Mucosa of rectum (tissue), 2 donors: Measurements from ENCODE around the gene SIN3A.
A peak's percentile ranks its signal among the peaks of the same experiment; 100 is the strongest.
"Not testable (repeated sequence)": the region's sequence is repeated elsewhere in the genome, so short reads cannot be mapped to it uniquely, and the experiment has no call there.

ENCODE experiments used
- H3K27ac ChIP-seq, 2 donors: one replicate each; pipeline ENCODE4 v1.7.0; 2013; ENCODE audit warnings: inconsistent platforms in 2 of 2, low read depth in 2 of 2, low read length in 2 of 2
- H3K27me3 ChIP-seq, 2 donors: one replicate each; pipeline ENCODE4 v1.7.0; 2013; ENCODE audit warnings: low read length in 2 of 2; ENCODE audit not compliant: control insufficient read depth in 2 of 2, insufficient read depth in 2 of 2
- H3K36me3 ChIP-seq, 2 donors: one replicate each; pipeline ENCODE4 v1.7.0; 2013; ENCODE audit warnings: low read length in 2 of 2; ENCODE audit not compliant: control insufficient read depth in 2 of 2, insufficient read depth in 2 of 2
- H3K4me1 ChIP-seq, 2 donors: one replicate each; pipeline ENCODE4 v1.7.0; 2013; ENCODE audit warnings: low read length in 2 of 2, mild to moderate bottlenecking in 1 of 2; ENCODE audit not compliant: control insufficient read depth in 2 of 2, insufficient read depth in 2 of 2
- H3K4me3 ChIP-seq, 2 donors: one replicate each; pipeline ENCODE4 v1.7.0; 2013; ENCODE audit warnings: low read length in 2 of 2
- H3K9ac ChIP-seq, 2 donors: one replicate each; pipeline ENCODE4 v1.7.0; 2013; ENCODE audit warnings: low read length in 2 of 2, low read depth in 1 of 2, mild to moderate bottlenecking in 1 of 2
- H3K9me3 ChIP-seq, 2 donors: one replicate each; pipeline ENCODE4 v1.7.0; 2013; ENCODE audit warnings: low read length in 2 of 2; ENCODE audit not compliant: control insufficient read depth in 2 of 2
- donor health status: healthy.
- donor health status: Normal muscosa, but diverticular disease.

Gene SIN3A

DNA sequence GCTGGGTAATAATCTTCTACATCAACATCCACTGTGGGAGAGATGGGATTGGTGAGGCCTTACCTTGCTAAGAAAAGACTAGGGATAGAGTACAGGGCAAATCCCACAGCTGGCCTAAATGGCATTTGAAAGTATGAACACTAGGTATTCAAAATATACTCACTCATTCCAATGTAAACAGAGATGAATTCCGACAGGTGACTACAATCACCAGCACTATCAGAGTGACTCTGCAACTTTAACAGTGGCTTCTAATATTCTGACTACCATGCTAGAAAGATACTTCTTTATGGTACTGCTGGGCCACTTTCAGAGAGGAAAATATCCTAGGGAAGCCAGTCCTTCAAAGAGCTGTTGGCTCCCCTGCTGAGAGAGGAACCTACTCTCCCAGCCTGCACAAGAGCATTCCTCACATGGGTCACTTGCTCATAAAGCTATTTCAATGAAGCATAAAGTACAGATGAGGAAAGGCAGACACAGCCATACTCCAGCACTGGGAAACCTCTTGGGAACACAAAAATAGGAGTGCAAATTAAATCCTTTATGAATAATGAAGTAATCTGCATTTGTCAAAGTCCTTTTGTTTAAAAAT, 61.6 kb downstream of the SIN3A start:
- H3K27ac ChIP-seq = no peak overlapping the region
- no peaks in the 10 kb centered on the region for H3K27me3 ChIP-seq
- peaks cover 72 to 80% of the 10 kb centered on the region in 2 donors for H3K36me3 ChIP-seq
- H3K4me3 ChIP-seq = no peak overlapping the region
- H3K9me3 ChIP-seq = no peaks in the 10 kb centered on the region
- H3K4me1 ChIP-seq = no peaks in the 10 kb centered on the region
- H3K9ac ChIP-seq = no peak overlapping the region

DNA sequence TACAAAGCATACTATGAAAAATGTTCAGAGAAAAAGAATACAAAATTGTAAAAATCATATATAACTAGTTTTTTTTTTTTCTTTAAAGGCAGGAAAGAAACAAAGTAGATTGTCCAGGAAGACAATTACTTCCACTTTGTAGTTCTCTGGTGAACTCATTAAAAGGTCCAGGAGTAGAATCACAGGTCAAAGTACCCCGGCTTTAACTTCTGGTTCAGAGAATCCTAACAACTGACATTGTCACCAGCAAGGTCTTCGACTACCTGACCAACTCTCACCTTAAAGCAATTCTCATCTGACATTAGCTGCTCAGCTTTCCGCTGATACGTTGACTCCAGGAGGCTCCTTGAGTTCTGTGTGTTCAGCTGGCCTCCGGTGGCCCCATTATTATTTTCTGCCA, 67.5 kb downstream of the SIN3A start:
- not testable (repeated sequence) for H3K9me3 ChIP-seq, H3K4me3 ChIP-seq, H3K27me3 ChIP-seq, H3K9ac ChIP-seq, H3K4me1 ChIP-seq, H3K27ac ChIP-seq
- peaks cover 47 to 64% of the 10 kb centered on the region in 2 donors for H3K36me3 ChIP-seq

DNA sequence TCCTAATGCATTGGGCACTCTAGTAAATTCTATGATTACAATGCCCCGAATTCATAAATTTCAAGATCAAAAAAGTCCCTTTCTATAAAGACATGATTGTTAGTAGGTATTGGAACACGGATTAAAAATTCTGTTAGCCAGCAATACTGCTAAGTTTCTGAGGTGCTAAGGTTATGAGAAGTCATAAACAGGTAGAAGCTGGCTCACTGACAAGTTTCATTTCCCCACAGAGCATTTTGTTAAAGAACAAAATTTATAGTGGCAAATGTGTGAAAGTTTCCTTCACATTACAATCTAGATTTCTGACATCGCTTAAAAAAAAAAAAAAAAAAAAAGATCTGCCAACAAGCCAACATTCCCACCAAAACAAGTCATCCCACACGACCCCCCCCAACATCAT, 70.7 kb downstream of the SIN3A start:
- Histone ChIP-seq H3K9ac (no peak overlapping the region), H3K27me3 (no peaks in the 10 kb centered on the region), H3K36me3 (peaks cover 33 to 52% of the 10 kb centered on the region in 2 donors), H3K4me3 (no peak overlapping the region), H3K27ac (no peak overlapping the region), H3K9me3 (no peaks in the 10 kb centered on the region), H3K4me1 (no peaks in the 10 kb centered on the region)

DNA sequence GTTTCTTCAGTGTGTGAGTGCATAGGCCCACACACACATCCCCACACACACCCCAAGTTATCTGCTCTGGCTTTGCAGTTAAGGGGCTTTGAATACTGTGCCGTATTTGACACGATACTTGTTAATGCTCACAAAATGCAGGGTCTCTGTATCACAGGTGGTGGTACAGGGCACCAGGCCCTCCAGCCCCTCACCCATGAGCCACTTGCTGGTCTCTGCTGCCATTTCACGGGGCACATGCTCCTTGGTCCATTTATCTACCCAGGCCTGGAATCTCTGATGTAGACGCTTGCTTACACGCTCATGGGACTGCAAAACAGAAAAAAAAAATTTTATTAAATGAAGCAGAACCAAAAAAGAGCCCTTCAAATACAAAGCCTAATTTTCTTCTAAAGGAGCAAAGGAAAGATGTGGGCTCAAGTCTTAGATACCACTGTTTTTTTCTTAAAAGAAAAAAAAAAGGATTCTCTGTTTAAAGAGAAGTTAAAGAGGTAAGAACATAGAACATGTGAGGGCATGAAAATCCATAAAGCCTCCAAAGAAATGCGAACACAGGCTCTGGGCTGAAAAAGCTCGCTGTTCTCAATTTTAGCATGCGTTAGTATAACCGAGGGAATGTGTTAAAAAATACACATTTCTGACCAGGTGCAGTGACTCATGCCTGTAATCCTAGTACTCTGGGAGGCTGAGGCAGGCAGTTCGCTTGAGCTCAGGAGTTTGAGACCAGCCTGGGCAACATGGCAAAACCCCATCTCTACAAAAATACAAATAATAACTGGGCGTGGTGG, 79.4 kb downstream of the SIN3A start:
- peaks cover 36 to 57% of the 10 kb centered on the region in 2 donors for H3K36me3 ChIP-seq
- no peaks in the 10 kb centered on the region for H3K9me3 ChIP-seq
- H3K9ac ChIP-seq = no peak overlapping the region
- no peak overlapping the region for H3K27ac ChIP-seq
- H3K4me3 ChIP-seq = no peak overlapping the region
- H3K4me1 ChIP-seq = peaks cover 18% of the 10 kb centered on the region in 2 donors
- H3K27me3 ChIP-seq = no peaks in the 10 kb centered on the region

GRCh38 chr15:75371486-75371885, 80.0 kb downstream of the SIN3A start:
- Histone ChIP-seq H3K27ac (no peak overlapping the region), H3K4me1 (peaks cover 18% of the 10 kb centered on the region in 2 donors), H3K27me3 (no peaks in the 10 kb centered on the region), H3K9ac (no peak overlapping the region), H3K4me3 (no peak overlapping the region), H3K36me3 (peaks cover 39 to 57% of the 10 kb centered on the region in 2 donors), H3K9me3 (no peaks in the 10 kb centered on the region)

- peaks cover 36 to 58% of the 10 kb centered on the region in 2 donors for H3K36me3 ChIP-seq
- peak overlapping the region; percentile 90 to 91 for H3K4me3 ChIP-seq
- no peaks in the 10 kb centered on the region for H3K9me3 ChIP-seq
- H3K4me1 ChIP-seq = peaks cover 18% of the 10 kb centered on the region in 2 donors
- no peaks in the 10 kb centered on the region for H3K27me3 ChIP-seq
- peak overlapping the region in 1 of 2 donors; percentile 96 for H3K9ac ChIP-seq
- peak overlapping the region; percentile 9 to 100 for H3K27ac ChIP-seq
Measured at GRCh38 chr15:75369897-75370581, 81.5 kb downstream of the SIN3A start.

- Histone ChIP-seq H3K36me3 (peaks cover 34 to 57% of the 10 kb centered on the region in 2 donors), H3K4me3 (peak overlapping the region; percentile 90 to 91), H3K27me3 (no peaks in the 10 kb centered on the region), H3K4me1 (peaks cover 18% of the 10 kb centered on the region in 2 donors), H3K9ac (peak overlapping the region; percentile 90 to 96), H3K27ac (peak overlapping the region; percentile 99 to 100), H3K9me3 (no peaks in the 10 kb centered on the region)
Measured at GRCh38 chr15:75368689-75369239, 82.7 kb downstream of the SIN3A start.

DNA sequence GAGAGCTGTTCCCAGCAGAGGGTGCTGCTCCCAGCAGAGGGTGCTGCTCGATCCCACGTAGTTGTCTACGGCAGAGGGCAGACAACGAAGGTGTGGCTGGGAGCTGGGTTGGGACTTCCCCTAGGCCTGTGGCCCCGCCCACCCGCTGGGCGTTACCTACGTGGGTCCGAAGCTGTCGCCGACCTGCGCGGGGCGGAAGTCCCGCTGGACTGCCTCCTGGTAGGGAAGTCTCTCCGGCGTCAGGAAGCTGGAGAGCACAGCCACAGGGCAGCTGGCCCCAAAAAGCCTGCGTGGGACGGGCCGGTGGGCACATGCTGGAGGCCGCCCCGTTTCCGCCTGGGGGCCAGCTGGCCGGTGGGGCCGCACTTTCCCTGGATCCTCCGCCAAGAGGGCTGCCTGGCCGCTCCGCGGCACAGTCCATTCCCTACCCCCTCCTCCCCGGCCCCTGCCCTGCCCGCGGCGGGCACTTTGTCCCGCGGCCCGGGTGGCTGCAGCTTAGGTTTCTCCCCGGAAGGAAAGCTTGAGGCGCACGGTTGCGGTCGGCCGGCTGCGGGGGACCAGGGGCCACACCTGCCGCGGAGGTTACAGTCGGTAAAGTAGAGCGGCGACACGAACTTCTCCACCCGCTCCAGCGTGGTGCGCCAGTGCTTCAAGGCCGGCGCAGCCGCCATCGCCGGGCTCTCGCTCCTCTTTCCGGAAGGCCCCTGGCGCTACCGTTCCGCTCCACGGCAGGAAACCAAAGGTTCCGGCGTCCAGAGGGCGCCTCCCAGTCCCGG, 83.4 kb downstream of the SIN3A start, which contains the start of gene MAN2C1:
Gene MAN2C1 (minus strand): TSS at position 695 of the 776 bp plus-strand sequence. CDS start 24 bp downstream, at position 671.
- H3K4me1 ChIP-seq = peaks cover 18% of the 10 kb centered on the region in 2 donors
- peaks cover 33 to 53% of the 10 kb centered on the region in 2 donors for H3K36me3 ChIP-seq
- peak within 1 kb of the TSS; percentile 99 to 100 for H3K27ac ChIP-seq
- H3K9me3 ChIP-seq = no peaks in the 10 kb centered on the region
- H3K9ac ChIP-seq = peak within 1 kb of the TSS; percentile 90 to 96
- H3K27me3 ChIP-seq = no peaks in the 10 kb centered on the region
- peak within 1 kb of the TSS; percentile 90 to 91 for H3K4me3 ChIP-seq

DNA sequence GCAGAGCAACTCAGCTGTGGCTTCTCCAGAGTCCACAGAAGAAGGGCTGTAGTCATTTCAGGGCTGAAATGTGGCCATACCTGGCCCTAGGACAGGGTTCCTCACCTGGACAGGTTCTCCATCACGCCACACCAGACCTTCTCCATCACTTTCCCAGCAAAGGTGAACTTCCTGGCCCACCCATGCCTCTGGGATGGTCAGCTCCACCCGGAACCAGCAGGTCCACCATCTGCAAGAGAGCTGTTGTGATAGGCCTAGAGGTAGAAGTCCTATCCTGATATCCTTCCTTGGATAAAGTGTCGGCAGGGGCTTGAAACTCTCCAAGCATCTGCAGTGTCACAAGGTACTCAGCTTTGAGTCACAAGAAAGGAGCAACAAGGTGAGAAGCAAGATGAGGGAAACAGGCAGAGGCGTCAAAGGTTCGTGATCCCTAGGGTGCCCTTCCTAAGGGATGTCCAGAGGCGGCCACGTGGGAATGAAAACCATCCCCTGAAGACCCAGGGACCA, 84.0 kb downstream of the SIN3A start:
- peaks cover 18% of the 10 kb centered on the region in 2 donors for H3K4me1 ChIP-seq
- peak overlapping the region in 1 of 2 donors; percentile 90 for H3K9ac ChIP-seq
- H3K27me3 ChIP-seq = no peaks in the 10 kb centered on the region
- peak overlapping the region; percentile 99 to 100 for H3K27ac ChIP-seq
- no peaks in the 10 kb centered on the region for H3K9me3 ChIP-seq
- peak overlapping the region; percentile 90 to 91 for H3K4me3 ChIP-seq
- H3K36me3 ChIP-seq = peaks cover 30 to 52% of the 10 kb centered on the region in 2 donors
